GM12873 (cell line): ENCODE data around the gene SLC10A7.

Experiments used
- CTCF ChIP-seq: IDR thresholded peaks from 2 replicates; pipeline ENCODE4 v1.5.1; 2012; ENCODE audit warnings: low read depth, mild to moderate bottlenecking, moderate library complexity, low read length, control low read depth; ENCODE audit not compliant: insufficient read depth; ENCODE audit errors: missing control alignments

SLC10A7 gene

GRCh38 chr4:146511381-146511780, 10.4 kb downstream of the SLC10A7 start:
- TF ChIP-seq CTCF = no peak

GRCh38 chr4:146510942-146511341, 10.8 kb downstream of the SLC10A7 start:
- TF ChIP-seq CTCF = no peak

GRCh38 chr4:146508229-146508939, 13.4 kb downstream of the SLC10A7 start:
- TF ChIP-seq CTCF = no peak

GRCh38 chr4:146507632-146508031, 14.1 kb downstream of the SLC10A7 start:
- TF ChIP-seq CTCF = no peak

GRCh38 chr4:146506272-146506671, 15.5 kb downstream of the SLC10A7 start:
- no peak for TF ChIP-seq CTCF

- no peak for TF ChIP-seq CTCF
These were observed 21.5 kb downstream of the SLC10A7 start for GRCh38 chr4:146500216-146500615.

- TF ChIP-seq CTCF = no peak
These were observed 23.4 kb downstream of the SLC10A7 start for GRCh38 chr4:146498291-146498690.
